Measurements from ENCODE around the gene SRL. TPM values are rescaled to one million over a fixed set of nuclear protein-coding genes. Genes with fewer than 3 reads are reported as not detected.

Gene SRL
- 1 to 10 TPM; 2.6 to 5.3 TPM for total RNA-seq

- intact Hi-C loops (cut with DNase I): no loop called here
- H3K27me3 ChIP-seq (replicated peaks; ENCODE audit: insufficient read depth): no peaks in the 10 kb centered on the region
- H3K27ac ChIP-seq: no peak within 1 kb of the TSS
- H3K9me3 ChIP-seq: no peaks in the 10 kb centered on the region
- no peak for DNase-seq (ENCODE audit: low spot score)
- no peaks in the 10 kb centered on the region for H3K4me1 ChIP-seq (replicated peaks)
- H3K4me3 ChIP-seq: no peak within 1 kb of the TSS
- H3K36me3 ChIP-seq: no peaks in the 10 kb centered on the region
- TF ChIP-seq POLR2AphosphoS5 (IDR thresholded peaks at IDR 0.05): no peak
- TF ChIP-seq, protein P1, sequence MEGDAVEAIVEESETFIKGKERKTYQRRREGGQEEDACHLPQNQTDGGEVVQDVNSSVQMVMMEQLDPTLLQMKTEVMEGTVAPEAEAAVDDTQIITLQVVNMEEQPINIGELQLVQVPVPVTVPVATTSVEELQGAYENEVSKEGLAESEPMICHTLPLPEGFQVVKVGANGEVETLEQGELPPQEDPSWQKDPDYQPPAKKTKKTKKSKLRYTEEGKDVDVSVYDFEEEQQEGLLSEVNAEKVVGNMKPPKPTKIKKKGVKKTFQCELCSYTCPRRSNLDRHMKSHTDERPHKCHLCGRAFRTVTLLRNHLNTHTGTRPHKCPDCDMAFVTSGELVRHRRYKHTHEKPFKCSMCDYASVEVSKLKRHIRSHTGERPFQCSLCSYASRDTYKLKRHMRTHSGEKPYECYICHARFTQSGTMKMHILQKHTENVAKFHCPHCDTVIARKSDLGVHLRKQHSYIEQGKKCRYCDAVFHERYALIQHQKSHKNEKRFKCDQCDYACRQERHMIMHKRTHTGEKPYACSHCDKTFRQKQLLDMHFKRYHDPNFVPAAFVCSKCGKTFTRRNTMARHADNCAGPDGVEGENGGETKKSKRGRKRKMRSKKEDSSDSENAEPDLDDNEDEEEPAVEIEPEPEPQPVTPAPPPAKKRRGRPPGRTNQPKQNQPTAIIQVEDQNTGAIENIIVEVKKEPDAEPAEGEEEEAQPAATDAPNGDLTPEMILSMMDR (IDR thresholded peaks at IDR 0.05): no peak
- TF ChIP-seq POLR2A (IDR thresholded peaks at IDR 0.05): no peak
- WGBS: 85% methylated on average over 12 of the region's 12 CpGs
Measured at GRCh38 chr16:4241928-4242283, at the start of gene SRL. SRL (minus strand) TSS chr16:4242080; CDS start chr16:4242067, 13 bp downstream.

DNA sequence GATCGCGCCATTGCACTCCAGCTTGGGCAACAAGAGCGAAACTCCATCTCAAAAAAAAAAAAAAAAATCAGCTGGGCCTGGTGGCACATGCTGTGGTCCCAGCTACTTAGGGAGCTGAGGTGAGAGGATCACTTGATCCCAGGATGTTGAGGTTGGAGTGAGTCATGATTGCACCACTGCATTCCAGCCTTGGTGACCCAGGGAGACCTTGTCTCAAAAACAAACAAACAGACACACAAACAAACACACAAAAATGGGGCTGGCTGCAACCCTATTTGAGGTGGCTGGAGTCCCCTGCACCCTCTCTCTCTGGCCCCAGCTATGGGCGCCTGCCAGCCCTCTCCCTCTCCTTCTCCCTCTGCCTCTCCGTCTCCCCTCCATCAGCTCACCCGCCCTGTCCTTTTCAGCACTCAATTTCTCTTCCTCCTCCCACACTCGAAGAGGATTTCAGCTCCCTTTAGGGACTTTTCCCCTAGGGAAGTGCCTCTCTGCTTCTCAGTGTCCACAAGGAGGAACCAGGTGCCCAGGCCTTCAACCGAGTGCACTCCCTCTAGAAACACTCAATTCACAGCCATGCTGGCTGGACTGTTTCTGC is 48.5 kb upstream of the SRL start:
- Histone ChIP-seq H3K9me3 (no peaks in the 10 kb centered on the region), H3K27ac (no peak overlapping the region), H3K4me1 (replicated peaks) (peaks cover 10% of the 10 kb centered on the region), H3K27me3 (replicated peaks; ENCODE audit: insufficient read depth) (no peaks in the 10 kb centered on the region), H3K4me3 (no peak overlapping the region), H3K36me3 (no peaks in the 10 kb centered on the region)
- TF ChIP-seq, protein P1 (IDR thresholded peaks at IDR 0.05): peak in 2 of 4 experiments; percentile 22 to 40
- TF ChIP-seq POLR2AphosphoS5 (IDR thresholded peaks at IDR 0.05) (no peak), POLR2A (IDR thresholded peaks at IDR 0.05) (no peak)
- 74% methylated on average over 8 of the region's 8 CpGs for WGBS
- intact Hi-C loops (cut with DNase I): no loop called here
- DNase-seq (ENCODE audit: low spot score): no peak

DNA sequence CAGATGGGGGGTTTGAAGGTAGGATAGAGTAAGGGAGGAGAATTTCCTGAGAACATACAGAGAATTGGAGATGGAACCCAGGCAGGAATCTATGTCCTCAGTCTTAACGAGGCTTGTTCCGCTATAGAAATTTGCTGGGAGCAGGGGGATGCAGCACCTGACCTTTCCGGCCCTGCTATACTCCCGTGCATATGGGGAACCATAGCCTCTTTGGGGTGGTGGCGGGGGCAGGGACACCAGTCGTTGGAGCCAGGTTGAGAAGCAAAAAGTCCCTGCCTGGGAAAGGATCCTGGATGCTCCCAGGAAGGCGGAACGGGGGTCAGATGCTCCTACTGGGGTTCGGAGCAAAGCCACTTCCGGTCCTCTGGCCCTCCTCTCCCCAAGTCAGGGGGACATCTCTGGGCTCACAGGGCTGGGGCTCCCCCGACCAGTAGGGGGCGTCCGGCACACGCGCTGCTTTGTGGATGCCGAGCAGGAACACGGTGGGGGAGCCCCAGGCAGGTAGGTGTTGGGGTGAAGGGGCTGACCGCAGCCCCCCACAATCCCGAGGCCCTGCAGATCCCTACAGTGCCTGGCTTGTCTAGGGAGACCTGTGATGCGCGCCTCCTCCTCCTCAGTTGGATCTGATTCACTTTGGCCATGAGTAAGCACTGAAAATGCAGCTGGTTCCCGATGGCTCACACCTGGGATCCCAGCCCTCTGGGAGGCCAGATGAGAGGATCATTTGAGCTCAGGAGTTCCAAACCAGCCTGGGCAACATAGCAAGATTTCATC is 46.5 kb upstream of the SRL start:
- WGBS: 14% methylated on average over 22 of the region's 22 CpGs
- no peaks in the 10 kb centered on the region for H3K4me1 ChIP-seq (replicated peaks)
- no peaks in the 10 kb centered on the region for H3K36me3 ChIP-seq
- intact Hi-C loops (cut with DNase I): loop anchor here (2.0 to 10.0 kb wide), 2 partner anchors 40 to 116 kb away; no protein-coding TSS in a partner anchor
- DNase-seq (ENCODE audit: low spot score): peak; percentile 70
- no peak overlapping the region for H3K27ac ChIP-seq
- H3K27me3 ChIP-seq (replicated peaks; ENCODE audit: insufficient read depth): no peaks in the 10 kb centered on the region
- TF ChIP-seq, protein P1 (IDR thresholded peaks at IDR 0.05): peak; percentile 83 to 92 (median 86)
- no peak for TF ChIP-seq POLR2AphosphoS5 (IDR thresholded peaks at IDR 0.05)
- H3K4me3 ChIP-seq: no peak overlapping the region
- H3K9me3 ChIP-seq: no peaks in the 10 kb centered on the region

- 68% methylated on average over 10 of the region's 10 CpGs for WGBS
Measured at GRCh38 chr16:4285167-4285566, 43.3 kb upstream of the SRL start.

More at GRCh38 chr16:4285167-4285566, 43.3 kb upstream of the SRL start:
- H3K4me3 ChIP-seq: no peak overlapping the region
- no peak overlapping the region for H3K27ac ChIP-seq
- intact Hi-C loops (cut with DNase I): loop anchor here (10.0 kb wide), 1 partner anchor 120 kb away; no protein-coding TSS in a partner anchor
- H3K9me3 ChIP-seq: no peaks in the 10 kb centered on the region
- TF ChIP-seq POLR2AphosphoS5 (IDR thresholded peaks at IDR 0.05) (no peak), POLR2A (IDR thresholded peaks at IDR 0.05) (no peak)
- TF ChIP-seq, protein P1 (IDR thresholded peaks at IDR 0.05): no peak
- H3K4me1 ChIP-seq (replicated peaks): no peaks in the 10 kb centered on the region
- no peaks in the 10 kb centered on the region for H3K27me3 ChIP-seq (replicated peaks; ENCODE audit: insufficient read depth)
- H3K36me3 ChIP-seq: no peaks in the 10 kb centered on the region
- DNase-seq (ENCODE audit: low spot score): no peak

Data from prostate gland (tissue), 2 donors.